Gastroesophageal sphincter (tissue), 4 donors: Measurements from ENCODE around the gene TRIM38. TPM values are rescaled to one million over a fixed set of nuclear protein-coding genes. Genes with fewer than 3 reads are reported as not detected.
A peak's percentile ranks its signal among the peaks of the same experiment; 100 is the strongest.

Experiments
- ATAC-seq: fragments of 150-250 bp; one replicate; pipeline ENCODE4 v1.9.1; 2016; ENCODE audit warnings: mild to moderate bottlenecking, moderate library complexity
- H3K27ac ChIP-seq, 4 donors: fragments of 200-600 bp; sonication (generic) in 3 of 4; 1 replicate in 3 of 4; 2 replicates in 1 of 4; pipeline ENCODE4 v1.5.1; 2016 to 2019
- H3K27me3 ChIP-seq: fragments of 200-600 bp; sonication (generic); one replicate; pipeline ENCODE4 v1.5.1; 2019
- H3K36me3 ChIP-seq, 2 donors: fragments of 200-600 bp; sonication (generic); one replicate each; pipeline ENCODE4 v1.5.1; 2019; ENCODE audit warnings: control low read depth in 1 of 2
- H3K4me1 ChIP-seq, 3 donors: fragments of 200-600 bp; sonication (generic); 1 replicate in 2 of 3; 2 replicates in 1 of 3; pipeline ENCODE4 v1.5.1; 2016 to 2019; ENCODE audit warnings: control low read depth in 2 of 3
- H3K4me3 ChIP-seq, 2 donors: fragments of 200-600 bp; sonication (generic); one replicate each; pipeline ENCODE4 v1.5.1; 2019; ENCODE audit warnings: mild to moderate bottlenecking in 1 of 2, moderate library complexity in 1 of 2
- H3K9me3 ChIP-seq, 3 donors: fragments of 200-600 bp; sonication (generic); one replicate each; pipeline ENCODE4 v1.5.1; 2017 to 2019; ENCODE audit warnings: control low read depth in 2 of 3
- EP300 ChIP-seq: sonication (generic); formaldehyde crosslinking; IDR thresholded peaks from one replicate; pipeline ENCODE4 v1.6.1; 2017; ENCODE audit warnings: antibody characterized with exemption, mild to moderate bottlenecking
- POLR2A ChIP-seq, 2 donors: fragments of 450-650 bp; IDR thresholded peaks; one replicate each; pipeline ENCODE4 v1.6.1; 2017; ENCODE audit warnings: antibody characterized with exemption in 2 of 2, mild to moderate bottlenecking in 2 of 2, moderate library complexity in 1 of 2
- POLR2AphosphoS5 ChIP-seq: sonication (generic); formaldehyde crosslinking; IDR thresholded peaks from one replicate; pipeline ENCODE4 v1.6.1; 2017; ENCODE audit warnings: antibody characterized with exemption
- WGBS, 2 donors: methylation state at CpG; one replicate each; pipeline ENCODE4 v1.1.5; 2018; ENCODE audit warnings: low coverage in 1 of 2; 5-methylcytosine and 5-hydroxymethylcytosine counted together
- total RNA-seq, 4 donors: library from RNA; depleted of rRNA; stranded (reverse); fragments of >200 nt; gene quantifications; one replicate each; pipeline ENCODE4 v1.1.0, GENCODE V29; 2016
- TF ChIP-seq, protein P1 (sequence below), 4 experiments: fragments of 200-600 bp in 2 of 4; fragments of 450-650 bp in 2 of 4; sonication (generic) in 1 of 4; IDR thresholded peaks; one replicate each; pipeline ENCODE4 v1.5.1; 2017 to 2019; ENCODE audit warnings: antibody characterized with exemption in 4 of 4, mild to moderate bottlenecking in 2 of 4, moderate library complexity in 2 of 4

TRIM38 gene
- total RNA-seq, 4 donors from 2014 or later, result 6.1 to 10.4 (median 8.2) TPM

DNA sequence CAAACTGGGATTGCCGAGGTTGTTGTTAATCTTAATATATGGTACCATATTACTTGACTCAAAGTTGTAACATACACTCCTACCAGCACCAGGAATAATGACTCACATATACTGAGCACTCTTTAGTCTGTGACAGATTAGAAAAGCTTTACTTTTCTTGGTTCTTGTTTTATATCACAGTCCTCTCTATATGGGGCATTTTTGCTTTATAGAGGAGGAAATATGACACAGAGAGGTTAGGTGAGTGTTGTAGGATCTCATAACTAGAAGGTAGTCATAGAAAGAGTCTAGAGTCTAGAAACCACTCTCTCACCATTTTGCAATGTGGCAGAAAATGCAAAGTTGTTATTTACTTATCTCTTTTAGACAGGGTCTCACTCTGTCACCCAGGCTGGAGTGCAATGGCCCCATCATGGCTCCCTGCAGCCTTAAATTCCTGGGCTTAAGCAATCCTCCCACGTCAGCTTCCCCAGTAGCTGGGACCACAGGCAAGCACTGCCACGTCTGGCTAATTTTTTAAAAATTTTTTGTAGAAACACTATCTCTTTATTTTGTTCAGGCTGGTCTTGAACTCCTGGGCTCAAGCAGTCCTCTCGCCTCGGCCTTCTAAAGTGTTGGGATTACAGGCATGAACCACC is 13.4 kb downstream of the TRIM38 start:
- Histone ChIP-seq H3K36me3 (peaks cover 3 to 94% of the 10 kb centered on the region in 2 donors), H3K27ac (no peak overlapping the region), H3K9me3 (no peaks in the 10 kb centered on the region), H3K4me1 (peaks cover 0 to 6% (median 2%) of the 10 kb centered on the region in 3 donors), H3K4me3 (no peak overlapping the region), H3K27me3 (no peaks in the 10 kb centered on the region)
- 88 to 90% methylated on average over 5 of the region's 5 CpGs for WGBS, 2 donors
- TF ChIP-seq, protein P1, sequence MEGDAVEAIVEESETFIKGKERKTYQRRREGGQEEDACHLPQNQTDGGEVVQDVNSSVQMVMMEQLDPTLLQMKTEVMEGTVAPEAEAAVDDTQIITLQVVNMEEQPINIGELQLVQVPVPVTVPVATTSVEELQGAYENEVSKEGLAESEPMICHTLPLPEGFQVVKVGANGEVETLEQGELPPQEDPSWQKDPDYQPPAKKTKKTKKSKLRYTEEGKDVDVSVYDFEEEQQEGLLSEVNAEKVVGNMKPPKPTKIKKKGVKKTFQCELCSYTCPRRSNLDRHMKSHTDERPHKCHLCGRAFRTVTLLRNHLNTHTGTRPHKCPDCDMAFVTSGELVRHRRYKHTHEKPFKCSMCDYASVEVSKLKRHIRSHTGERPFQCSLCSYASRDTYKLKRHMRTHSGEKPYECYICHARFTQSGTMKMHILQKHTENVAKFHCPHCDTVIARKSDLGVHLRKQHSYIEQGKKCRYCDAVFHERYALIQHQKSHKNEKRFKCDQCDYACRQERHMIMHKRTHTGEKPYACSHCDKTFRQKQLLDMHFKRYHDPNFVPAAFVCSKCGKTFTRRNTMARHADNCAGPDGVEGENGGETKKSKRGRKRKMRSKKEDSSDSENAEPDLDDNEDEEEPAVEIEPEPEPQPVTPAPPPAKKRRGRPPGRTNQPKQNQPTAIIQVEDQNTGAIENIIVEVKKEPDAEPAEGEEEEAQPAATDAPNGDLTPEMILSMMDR (IDR thresholded peaks at IDR 0.05), result no peak
- TF ChIP-seq POLR2A (IDR thresholded peaks at IDR 0.05), result no peak
- no peak for TF ChIP-seq EP300
- TF ChIP-seq POLR2AphosphoS5, result no peak
- no peak for ATAC-seq

GRCh38 chr6:25980935-25981334 is 18.3 kb downstream of the TRIM38 start:
- H3K36me3 ChIP-seq, result peaks cover 5 to 92% of the 10 kb centered on the region in 2 donors

DNA sequence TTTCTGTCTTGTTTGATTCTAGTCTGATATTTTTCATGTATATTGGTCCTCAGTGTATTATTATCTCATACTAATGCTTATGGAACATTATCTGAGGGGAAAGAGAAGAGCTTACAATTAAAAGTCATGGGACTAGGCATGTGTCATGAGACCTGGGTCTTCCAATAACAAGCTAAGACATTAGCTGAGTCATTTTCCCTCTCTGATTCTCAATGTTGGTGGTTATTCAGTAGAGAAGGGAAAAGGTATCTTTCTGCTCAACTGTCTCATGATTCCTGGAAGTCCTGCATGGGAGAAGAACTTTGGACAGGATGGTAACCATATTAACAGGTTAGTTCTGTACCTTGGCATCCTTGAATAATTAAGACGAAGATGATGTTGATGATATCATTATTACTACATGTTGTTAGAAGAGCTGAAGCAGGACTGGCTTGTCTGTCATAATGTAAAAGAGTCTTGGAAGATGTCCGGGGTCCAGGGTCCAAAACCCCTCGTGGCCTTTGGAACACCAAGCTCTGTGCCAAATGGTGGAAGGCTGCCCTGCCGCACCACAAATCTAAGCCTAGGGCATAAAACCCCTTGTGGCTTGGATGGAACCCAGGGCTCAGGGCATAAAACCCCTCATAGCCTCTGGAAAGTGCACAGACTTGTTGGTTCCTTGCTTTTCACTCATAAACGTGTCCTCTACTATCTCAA is 19.1 kb downstream of the TRIM38 start:
- no peak overlapping the region for H3K27ac ChIP-seq
- no peak for ATAC-seq
- no peak overlapping the region for H3K4me3 ChIP-seq
- H3K9me3 ChIP-seq, result no peaks in the 10 kb centered on the region
- H3K4me1 ChIP-seq, result no peaks in the 10 kb centered on the region
- no peaks in the 10 kb centered on the region for H3K27me3 ChIP-seq
- peaks cover 5 to 91% of the 10 kb centered on the region in 2 donors for H3K36me3 ChIP-seq
- no peak for TF ChIP-seq POLR2AphosphoS5
- TF ChIP-seq, protein P1 (IDR thresholded peaks at IDR 0.05), result no peak
- no peak for TF ChIP-seq POLR2A (IDR thresholded peaks at IDR 0.05)
- no peak for TF ChIP-seq EP300
- WGBS, 2 donors, result 84 to 88% methylated on average over 4 to 5 of the region's 5 CpGs

More at GRCh38 chr6:25980935-25981334, 18.3 kb downstream of the TRIM38 start:
- Histone ChIP-seq H3K27ac (no peak overlapping the region), H3K27me3 (no peaks in the 10 kb centered on the region), H3K9me3 (no peaks in the 10 kb centered on the region), H3K4me3 (no peak overlapping the region), H3K4me1 (no peaks in the 10 kb centered on the region)
- no peak for ATAC-seq
- WGBS, 2 donors, result 100% methylated on average over 1 to 2 of the region's 2 CpGs
- no peak for TF ChIP-seq EP300
- TF ChIP-seq POLR2AphosphoS5, result no peak
- TF ChIP-seq, protein P1 (IDR thresholded peaks at IDR 0.05), result no peak
- TF ChIP-seq POLR2A (IDR thresholded peaks at IDR 0.05), result no peak

DNA sequence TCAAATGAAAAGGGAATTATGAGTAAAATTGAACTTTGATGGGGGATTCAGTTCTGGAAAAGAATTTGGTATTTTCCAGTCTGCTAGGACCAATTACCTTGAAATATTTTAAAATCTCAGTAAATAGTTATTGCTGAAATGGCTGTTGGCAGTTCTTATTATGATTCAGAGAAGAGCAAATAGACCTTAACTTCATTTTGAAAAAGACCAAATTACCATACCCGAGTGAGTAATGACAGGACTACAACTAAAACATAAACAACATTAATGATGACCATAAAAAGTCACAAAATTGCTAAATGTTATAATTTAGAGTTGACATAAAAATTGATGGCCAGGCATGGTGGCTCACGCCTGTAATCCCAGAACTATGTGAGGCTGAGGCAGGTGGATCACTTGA is 21.7 kb downstream of the TRIM38 start:
- ATAC-seq, result no peak
- H3K4me3 ChIP-seq, result no peak overlapping the region
- H3K27ac ChIP-seq, result no peak overlapping the region
- H3K9me3 ChIP-seq, result no peaks in the 10 kb centered on the region
- no peaks in the 10 kb centered on the region for H3K27me3 ChIP-seq
- no peaks in the 10 kb centered on the region for H3K4me1 ChIP-seq
- TF ChIP-seq POLR2A (IDR thresholded peaks at IDR 0.05) (no peak), POLR2AphosphoS5 (peak; percentile 76)
- H3K36me3 ChIP-seq, result peaks cover 5 to 72% of the 10 kb centered on the region in 2 donors
- 38 to 73% methylated on average over 2 of the region's 2 CpGs for WGBS, 2 donors

GRCh38 chr6:25987845-25988244 is 25.2 kb downstream of the TRIM38 start:
- 75 to 80% methylated on average over 7 to 9 of the region's 9 CpGs for WGBS, 2 donors
- H3K4me1 ChIP-seq, result peaks cover 0 to under 1% (median 0%) of the 10 kb centered on the region in 3 donors
- TF ChIP-seq POLR2A (IDR thresholded peaks at IDR 0.05) (no peak), EP300 (no peak), POLR2AphosphoS5 (no peak)
- TF ChIP-seq, protein P1 (IDR thresholded peaks at IDR 0.05), result no peak
- no peak overlapping the region for H3K27ac ChIP-seq
- no peaks in the 10 kb centered on the region for H3K27me3 ChIP-seq
- H3K9me3 ChIP-seq, result no peaks in the 10 kb centered on the region
- peaks cover 0 to 42% of the 10 kb centered on the region in 2 donors for H3K36me3 ChIP-seq
- no peak overlapping the region for H3K4me3 ChIP-seq
- ATAC-seq, result no peak
